Activated T-cell treated with anti-CD3 and anti-CD28 coated beads, Interleukin-2, amount 50 U/mL, for 24 hours (primary cell): ENCODE data around the gene EMCN.

Experiments
- DNase-seq: peaks from one replicate; pipeline ENCODE4 v3.0.0-alpha.2; 2020
- H3K27ac Mint-ChIP-seq: 2 replicates; pipeline ENCODE4 v1.8.0; 2020; ENCODE audit warnings: mild to moderate bottlenecking, mixed read lengths
- H3K27me3 Mint-ChIP-seq: 2 replicates; pipeline ENCODE4 v1.8.0; 2020; ENCODE audit warnings: mixed read lengths
- H3K36me3 Mint-ChIP-seq: 2 replicates; pipeline ENCODE4 v1.8.0; 2020; ENCODE audit warnings: low read depth, mixed read lengths
- H3K4me1 Mint-ChIP-seq: 2 replicates; pipeline ENCODE4 v1.8.0; 2020; ENCODE audit warnings: low read depth, mixed read lengths
- H3K4me3 Mint-ChIP-seq: 2 replicates; pipeline ENCODE4 v1.8.0; 2020; ENCODE audit warnings: mild to moderate bottlenecking, moderate library complexity, mixed read lengths
- H3K9me3 Mint-ChIP-seq: 2 replicates; pipeline ENCODE4 v1.8.0; 2020; ENCODE audit warnings: mixed read lengths

Gene EMCN

DNA sequence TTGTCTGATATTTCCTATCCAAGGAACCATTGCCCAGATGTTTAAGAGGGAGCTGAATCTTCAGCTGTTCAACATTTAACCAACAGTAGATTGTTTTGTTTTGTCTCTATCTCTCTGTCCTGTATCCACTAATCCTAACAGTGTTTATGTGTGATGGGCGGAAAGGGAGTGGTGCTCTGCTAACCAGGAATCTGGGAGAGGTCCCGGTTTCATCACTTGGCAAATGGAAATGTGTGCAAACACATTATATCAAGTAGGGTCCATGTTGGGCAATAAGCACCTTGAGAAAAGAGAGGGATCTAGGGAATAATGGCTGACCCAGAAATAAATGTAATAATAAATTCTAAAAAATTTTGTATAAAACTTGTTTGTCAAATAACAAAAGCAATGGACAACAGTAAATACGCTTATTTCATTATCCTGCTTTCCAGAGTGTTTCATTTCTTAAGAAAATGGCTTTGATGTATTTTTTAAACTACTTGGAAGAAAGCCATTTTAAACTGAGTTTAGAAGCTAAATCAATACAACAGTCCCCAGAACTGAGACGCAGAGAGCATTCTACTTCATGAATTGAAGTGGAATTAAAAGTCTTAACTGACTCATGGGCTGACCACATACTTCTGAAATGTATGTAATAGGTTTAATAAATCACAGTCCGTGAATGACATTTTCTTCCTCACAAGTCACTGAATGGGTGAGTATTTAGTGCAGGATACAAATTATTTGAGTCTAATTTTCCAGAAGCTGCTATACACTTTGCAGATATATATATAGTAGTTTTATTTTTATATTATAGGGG, 55.8 kb downstream of the EMCN start:
- Mint-ChIP-seq H3K36me3 (no peaks in the 10 kb centered on the region), H3K4me1 (peaks cover 12% of the 10 kb centered on the region), H3K9me3 (no peaks in the 10 kb centered on the region), H3K27ac (no peak overlapping the region), H3K27me3 (no peaks in the 10 kb centered on the region), H3K4me3 (no peak overlapping the region)
- DNase-seq = no peak

DNA sequence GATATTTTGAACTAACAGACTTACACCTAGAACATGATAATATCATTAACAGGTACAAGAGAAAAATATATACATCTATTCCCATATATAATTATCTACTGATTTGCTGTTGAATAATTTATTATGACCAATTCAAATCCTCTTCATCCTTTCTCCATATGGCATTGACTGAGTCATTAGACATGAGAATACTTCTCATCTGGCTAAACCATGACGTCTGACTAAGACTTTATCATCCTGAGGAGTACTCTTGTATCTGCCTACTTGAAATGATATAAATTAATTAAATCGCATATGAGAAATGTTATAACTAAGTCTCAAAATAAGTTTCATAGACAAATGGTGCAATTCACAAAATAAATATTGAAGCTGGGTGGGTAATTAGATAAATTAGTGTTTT, 67.4 kb downstream of the EMCN start:
- no peak for DNase-seq
- H3K4me1 Mint-ChIP-seq = no peaks in the 10 kb centered on the region
- no peak overlapping the region for H3K4me3 Mint-ChIP-seq
- H3K36me3 Mint-ChIP-seq = no peaks in the 10 kb centered on the region
- H3K27ac Mint-ChIP-seq = no peak overlapping the region
- H3K27me3 Mint-ChIP-seq = peaks cover 5% of the 10 kb centered on the region
- H3K9me3 Mint-ChIP-seq = no peaks in the 10 kb centered on the region

- Mint-ChIP-seq H3K4me1 (peaks cover 7% of the 10 kb centered on the region), H3K27me3 (no peaks in the 10 kb centered on the region)
These were observed 86.4 kb downstream of the EMCN start for GRCh38 chr4:100431416-100431815.

GRCh38 chr4:100430451-100430850, 87.4 kb downstream of the EMCN start:
- no peaks in the 10 kb centered on the region for H3K27me3 Mint-ChIP-seq
- H3K4me1 Mint-ChIP-seq = peaks cover 7% of the 10 kb centered on the region

More at GRCh38 chr4:100431416-100431815, 86.4 kb downstream of the EMCN start:
- DNase-seq = no peak
- no peaks in the 10 kb centered on the region for H3K9me3 Mint-ChIP-seq
- H3K27ac Mint-ChIP-seq = no peak overlapping the region
- no peaks in the 10 kb centered on the region for H3K36me3 Mint-ChIP-seq
- no peak overlapping the region for H3K4me3 Mint-ChIP-seq

GRCh38 chr4:100429616-100430015, 88.2 kb downstream of the EMCN start:
- DNase-seq = no peak
- Mint-ChIP-seq H3K27ac (no peak overlapping the region), H3K4me3 (no peak overlapping the region), H3K9me3 (no peaks in the 10 kb centered on the region), H3K27me3 (no peaks in the 10 kb centered on the region), H3K36me3 (no peaks in the 10 kb centered on the region), H3K4me1 (peaks cover 7% of the 10 kb centered on the region)

More at GRCh38 chr4:100430451-100430850, 87.4 kb downstream of the EMCN start:
- no peaks in the 10 kb centered on the region for H3K9me3 Mint-ChIP-seq
- H3K36me3 Mint-ChIP-seq = no peaks in the 10 kb centered on the region
- H3K27ac Mint-ChIP-seq = no peak overlapping the region
- H3K4me3 Mint-ChIP-seq = no peak overlapping the region
- DNase-seq = no peak

GRCh38 chr4:100428051-100428450, 89.8 kb downstream of the EMCN start:
- Mint-ChIP-seq H3K27me3 (no peaks in the 10 kb centered on the region), H3K9me3 (no peaks in the 10 kb centered on the region), H3K4me1 (peaks cover 7% of the 10 kb centered on the region), H3K36me3 (no peaks in the 10 kb centered on the region), H3K4me3 (no peak overlapping the region), H3K27ac (no peak overlapping the region)
- DNase-seq = no peak

GRCh38 chr4:100424376-100424775, 93.4 kb downstream of the EMCN start:
- H3K4me3 Mint-ChIP-seq = no peak overlapping the region
- no peaks in the 10 kb centered on the region for H3K9me3 Mint-ChIP-seq
- no peak overlapping the region for H3K27ac Mint-ChIP-seq
- no peaks in the 10 kb centered on the region for H3K36me3 Mint-ChIP-seq
- DNase-seq = no peak
- no peaks in the 10 kb centered on the region for H3K27me3 Mint-ChIP-seq
- peaks cover 3% of the 10 kb centered on the region for H3K4me1 Mint-ChIP-seq

DNA sequence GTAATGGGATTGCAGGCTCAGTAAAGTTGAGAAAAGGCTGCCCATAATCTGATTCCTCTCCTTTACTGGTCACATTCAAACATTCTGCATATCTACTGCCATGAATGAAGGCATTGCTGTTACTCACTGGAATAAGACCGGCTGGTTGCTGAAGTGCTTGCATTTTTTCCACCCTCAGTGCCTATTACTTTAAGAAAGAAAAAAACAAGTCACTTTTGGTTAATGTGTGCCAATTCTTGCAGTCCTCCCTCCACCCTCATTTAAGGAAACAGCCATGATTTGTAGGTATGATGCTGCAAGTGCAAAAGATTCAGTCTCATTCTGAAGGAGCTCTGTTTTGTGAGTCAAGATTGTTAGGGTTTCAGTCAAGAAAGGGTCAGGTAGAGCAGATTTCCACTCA, 94.9 kb downstream of the EMCN start:
- Mint-ChIP-seq H3K27me3 (peaks cover 6% of the 10 kb centered on the region), H3K4me3 (no peak overlapping the region), H3K4me1 (peaks cover under 1% of the 10 kb centered on the region), H3K9me3 (no peaks in the 10 kb centered on the region), H3K27ac (no peak overlapping the region), H3K36me3 (no peaks in the 10 kb centered on the region)
- DNase-seq = no peak

DNA sequence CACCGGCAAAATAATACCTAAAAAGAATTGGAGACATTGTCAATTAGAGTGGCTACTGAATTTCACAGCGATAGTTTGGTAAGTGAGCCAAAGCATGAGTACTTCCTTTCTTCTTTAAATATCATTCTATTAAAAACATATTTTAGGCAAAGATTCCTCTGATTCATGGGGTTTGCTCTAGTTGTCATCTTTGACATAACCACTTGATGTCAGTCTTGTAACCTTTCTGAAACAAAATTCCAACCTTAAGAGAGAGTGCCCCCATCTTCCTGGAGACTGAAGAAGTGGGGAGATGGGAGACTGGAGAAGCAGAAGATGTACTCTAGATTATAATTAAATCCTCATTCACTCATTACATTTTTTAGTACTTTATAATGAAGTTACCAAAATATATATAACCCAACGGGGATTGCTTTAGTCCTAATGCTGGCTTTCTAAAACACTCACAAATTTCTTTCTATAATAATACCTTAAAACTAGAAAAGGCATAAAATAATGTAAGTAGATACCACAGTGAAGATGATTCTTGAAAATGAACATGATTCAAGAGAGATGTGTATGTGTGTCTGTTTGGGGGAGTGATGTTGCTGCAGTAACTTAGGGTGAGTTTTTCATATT, 96.4 kb downstream of the EMCN start:
- peaks cover 6% of the 10 kb centered on the region for H3K27me3 Mint-ChIP-seq
- no peak for DNase-seq
- no peaks in the 10 kb centered on the region for H3K9me3 Mint-ChIP-seq

GRCh38 chr4:100420571-100420970, 97.3 kb downstream of the EMCN start:
- DNase-seq = no peak
- H3K36me3 Mint-ChIP-seq = no peaks in the 10 kb centered on the region

More for the DNA sequence above, 96.4 kb downstream of the EMCN start:
- Mint-ChIP-seq H3K4me3 (no peak overlapping the region), H3K36me3 (no peaks in the 10 kb centered on the region), H3K4me1 (no peaks in the 10 kb centered on the region), H3K27ac (no peak overlapping the region)

GRCh38 chr4:100417565-100417964, 100.3 kb downstream of the EMCN start:
- H3K27me3 Mint-ChIP-seq = peaks cover 6% of the 10 kb centered on the region
- DNase-seq = no peak
- no peaks in the 10 kb centered on the region for H3K4me1 Mint-ChIP-seq
- H3K36me3 Mint-ChIP-seq = no peaks in the 10 kb centered on the region
- H3K4me3 Mint-ChIP-seq = no peak overlapping the region
- H3K27ac Mint-ChIP-seq = no peak overlapping the region
- H3K9me3 Mint-ChIP-seq = no peaks in the 10 kb centered on the region

More at GRCh38 chr4:100420571-100420970, 97.3 kb downstream of the EMCN start:
- Mint-ChIP-seq H3K27ac (no peak overlapping the region), H3K4me3 (no peak overlapping the region), H3K27me3 (peaks cover 6% of the 10 kb centered on the region), H3K9me3 (no peaks in the 10 kb centered on the region), H3K4me1 (no peaks in the 10 kb centered on the region)

- Mint-ChIP-seq H3K36me3 (no peaks in the 10 kb centered on the region), H3K27me3 (peaks cover 14% of the 10 kb centered on the region), H3K4me1 (no peaks in the 10 kb centered on the region), H3K4me3 (no peak overlapping the region), H3K27ac (no peak overlapping the region), H3K9me3 (no peaks in the 10 kb centered on the region)
- DNase-seq = no peak
These were observed 103.6 kb downstream of the EMCN start for GRCh38 chr4:100414016-100414790.

- Mint-ChIP-seq H3K4me3 (no peak overlapping the region), H3K4me1 (peaks cover 1% of the 10 kb centered on the region), H3K27ac (no peak overlapping the region), H3K36me3 (no peaks in the 10 kb centered on the region), H3K9me3 (no peaks in the 10 kb centered on the region), H3K27me3 (peaks cover 10% of the 10 kb centered on the region)
- DNase-seq = no peak
These were observed 126.0 kb downstream of the EMCN start for GRCh38 chr4:100391863-100392262.

- DNase-seq = no peak
- Mint-ChIP-seq H3K36me3 (no peaks in the 10 kb centered on the region), H3K4me3 (no peak overlapping the region), H3K9me3 (no peaks in the 10 kb centered on the region), H3K4me1 (peaks cover 1% of the 10 kb centered on the region), H3K27me3 (peaks cover 10% of the 10 kb centered on the region), H3K27ac (no peak overlapping the region)
These were observed 126.7 kb downstream of the EMCN start for GRCh38 chr4:100391086-100391485.

DNA sequence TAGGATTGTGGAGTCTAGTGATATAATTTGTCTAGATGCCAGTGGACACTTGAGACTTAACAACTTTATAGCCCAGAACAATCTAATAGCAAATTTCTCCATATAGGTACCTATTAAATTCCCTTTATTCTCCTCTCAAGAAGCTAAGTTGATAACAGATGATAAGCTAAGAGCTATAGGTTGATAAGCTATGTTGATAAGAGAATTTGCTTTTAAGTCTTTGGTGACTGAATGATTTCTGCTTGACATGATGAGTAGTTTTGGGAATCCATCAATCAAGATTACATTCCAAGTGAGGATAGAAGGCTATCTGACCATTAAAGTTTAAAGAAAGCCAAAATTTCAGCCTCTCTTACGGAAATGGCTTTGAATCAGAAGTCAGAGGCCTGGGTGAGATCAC, 131.6 kb downstream of the EMCN start:
- no peak overlapping the region for H3K4me3 Mint-ChIP-seq
- no peak for DNase-seq
- no peaks in the 10 kb centered on the region for H3K27me3 Mint-ChIP-seq
- H3K36me3 Mint-ChIP-seq = no peaks in the 10 kb centered on the region
- H3K4me1 Mint-ChIP-seq = no peaks in the 10 kb centered on the region
- no peak overlapping the region for H3K27ac Mint-ChIP-seq
- H3K9me3 Mint-ChIP-seq = no peaks in the 10 kb centered on the region
